Right hindlimb (tissue), 1 donor: Measurements from ENCODE around the gene ADGRL4.
"Not testable (repeated sequence)": the region's sequence is repeated elsewhere in the genome, so short reads cannot be mapped to it uniquely, and the experiment has no call there.

Source experiments
- DNase-seq: peaks from one replicate; pipeline ENCODE4 v3.0.0-alpha.2; 2018

Gene ADGRL4

GRCh38 chr1:78916986-78917385 lies 89.5 kb downstream of the ADGRL4 start:
- no peak for DNase-seq

GRCh38 chr1:78913950-78914349 lies 92.6 kb downstream of the ADGRL4 start:
- DNase-seq, result no peak

GRCh38 chr1:78911956-78912880 lies 94.3 kb downstream of the ADGRL4 start:
- no peak for DNase-seq

- no peak for DNase-seq
Observed at GRCh38 chr1:78902641-78903040, 103.9 kb downstream of the ADGRL4 start.

- DNase-seq, result no peak
Observed at GRCh38 chr1:78894811-78895210, 111.7 kb downstream of the ADGRL4 start.

- DNase-seq, result no peak
Observed at GRCh38 chr1:78892260-78892840, 114.2 kb downstream of the ADGRL4 start.

- no peak for DNase-seq
Observed at GRCh38 chr1:78887458-78887857, 119.1 kb downstream of the ADGRL4 start.

- DNase-seq, result no peak
Observed at GRCh38 chr1:78884685-78885452, 121.7 kb downstream of the ADGRL4 start.

- DNase-seq, result no peak
Observed at GRCh38 chr1:78880223-78880622, 126.3 kb downstream of the ADGRL4 start.

- DNase-seq, result not testable (repeated sequence)
Observed at GRCh38 chr1:78875986-78876385, 130.5 kb downstream of the ADGRL4 start.

- not testable (repeated sequence) for DNase-seq
Observed at GRCh38 chr1:78872801-78873200, 133.7 kb downstream of the ADGRL4 start.

GRCh38 chr1:78871249-78871648 lies 135.3 kb downstream of the ADGRL4 start:
- no peak for DNase-seq

- no peak for DNase-seq
Observed at GRCh38 chr1:78869136-78869535, 137.4 kb downstream of the ADGRL4 start.

- DNase-seq, result no peak
Observed at GRCh38 chr1:78864175-78864574, 142.4 kb downstream of the ADGRL4 start.

GRCh38 chr1:78856096-78856495 lies 150.4 kb downstream of the ADGRL4 start:
- DNase-seq, result no peak

- no peak for DNase-seq
Observed at GRCh38 chr1:78855258-78855657, 151.3 kb downstream of the ADGRL4 start.

GRCh38 chr1:78854556-78854955 lies 152.0 kb downstream of the ADGRL4 start:
- DNase-seq, result no peak

GRCh38 chr1:78843546-78843945 lies 163.0 kb downstream of the ADGRL4 start:
- no peak for DNase-seq

GRCh38 chr1:78843111-78843510 lies 163.4 kb downstream of the ADGRL4 start:
- no peak for DNase-seq

- peak; percentile 67 for DNase-seq
Observed at GRCh38 chr1:78840453-78841271, 165.9 kb downstream of the ADGRL4 start.
